Astrocyte of the cerebellum (primary cell): ENCODE results near the gene SOX14.

ENCODE experiments used
- DNase-seq: peaks from one replicate; pipeline ENCODE4 v3.0.0-alpha.2; 2011; ENCODE audit warnings: low read depth
- H3K4me3 ChIP-seq: 2 replicates; pipeline ENCODE4 v1.5.1; 2011; ENCODE audit warnings: mild to moderate bottlenecking, low read depth, low read length, moderate library complexity
- in situ Hi-C: cut with HindIII; loops from 2 replicates; pipeline ENCODE4 v1.10.0; 2017; ENCODE audit warnings: low sequenced_read_pairs
- TF ChIP-seq, protein P1 (sequence below): IDR thresholded peaks from 2 replicates; pipeline ENCODE4 v1.5.1; 2012; ENCODE audit warnings: low read length, low read depth, moderate library complexity, mild to moderate bottlenecking; ENCODE audit errors: missing control alignments

SOX14 gene

DNA sequence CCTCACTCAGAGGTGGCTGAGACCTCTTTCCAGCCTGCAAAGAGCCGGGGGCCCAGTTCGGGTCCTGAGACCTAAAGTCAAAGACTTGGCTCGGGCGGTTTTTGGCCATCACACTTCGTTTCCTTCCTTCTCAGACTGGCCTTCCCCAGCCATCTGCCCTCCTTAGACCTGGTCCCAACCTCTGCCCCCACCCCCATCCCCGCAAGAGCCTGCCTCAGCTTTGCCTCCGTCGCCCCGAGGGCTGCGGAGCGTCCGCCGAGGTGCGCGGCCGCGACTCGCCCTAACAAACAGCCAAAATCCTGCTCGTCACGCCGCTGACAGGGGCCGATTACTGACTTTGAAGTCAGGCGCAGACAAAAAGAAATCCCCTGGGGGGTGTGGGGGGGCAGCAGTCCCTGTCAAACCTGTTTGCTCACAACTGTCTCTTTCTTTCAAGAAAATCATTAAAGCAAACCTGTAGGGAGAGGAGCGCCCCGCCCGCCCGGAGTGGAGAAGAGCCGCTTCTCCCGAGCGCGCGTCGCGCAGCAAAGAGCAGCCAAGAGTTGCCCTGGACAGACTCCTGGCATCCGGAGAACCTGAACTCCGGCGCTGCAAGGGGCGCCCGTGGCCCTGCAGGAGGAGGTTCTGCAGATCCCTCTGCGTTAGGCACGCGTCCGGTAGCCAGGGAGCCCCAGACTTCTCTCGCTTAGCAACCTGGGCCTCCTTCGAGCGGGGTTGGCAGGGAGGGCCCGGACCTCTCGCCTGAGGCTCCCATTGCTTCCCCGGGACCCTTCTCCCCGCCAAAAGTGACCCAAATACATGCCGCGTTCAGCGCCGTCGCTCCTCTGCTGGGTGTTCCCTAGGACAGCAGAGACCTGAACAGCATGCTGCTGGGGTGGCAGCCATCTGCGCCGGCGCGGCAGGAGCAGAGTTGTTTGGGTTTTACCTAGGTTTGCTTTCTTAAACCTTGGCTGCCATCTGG, 4.5 kb downstream of the SOX14 start:
- TF ChIP-seq, protein P1, sequence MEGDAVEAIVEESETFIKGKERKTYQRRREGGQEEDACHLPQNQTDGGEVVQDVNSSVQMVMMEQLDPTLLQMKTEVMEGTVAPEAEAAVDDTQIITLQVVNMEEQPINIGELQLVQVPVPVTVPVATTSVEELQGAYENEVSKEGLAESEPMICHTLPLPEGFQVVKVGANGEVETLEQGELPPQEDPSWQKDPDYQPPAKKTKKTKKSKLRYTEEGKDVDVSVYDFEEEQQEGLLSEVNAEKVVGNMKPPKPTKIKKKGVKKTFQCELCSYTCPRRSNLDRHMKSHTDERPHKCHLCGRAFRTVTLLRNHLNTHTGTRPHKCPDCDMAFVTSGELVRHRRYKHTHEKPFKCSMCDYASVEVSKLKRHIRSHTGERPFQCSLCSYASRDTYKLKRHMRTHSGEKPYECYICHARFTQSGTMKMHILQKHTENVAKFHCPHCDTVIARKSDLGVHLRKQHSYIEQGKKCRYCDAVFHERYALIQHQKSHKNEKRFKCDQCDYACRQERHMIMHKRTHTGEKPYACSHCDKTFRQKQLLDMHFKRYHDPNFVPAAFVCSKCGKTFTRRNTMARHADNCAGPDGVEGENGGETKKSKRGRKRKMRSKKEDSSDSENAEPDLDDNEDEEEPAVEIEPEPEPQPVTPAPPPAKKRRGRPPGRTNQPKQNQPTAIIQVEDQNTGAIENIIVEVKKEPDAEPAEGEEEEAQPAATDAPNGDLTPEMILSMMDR, result no peak
- DNase-seq, result no peak
- peak overlapping the region; percentile 19 for H3K4me3 ChIP-seq
- in situ Hi-C loops, result no loop called here

DNA sequence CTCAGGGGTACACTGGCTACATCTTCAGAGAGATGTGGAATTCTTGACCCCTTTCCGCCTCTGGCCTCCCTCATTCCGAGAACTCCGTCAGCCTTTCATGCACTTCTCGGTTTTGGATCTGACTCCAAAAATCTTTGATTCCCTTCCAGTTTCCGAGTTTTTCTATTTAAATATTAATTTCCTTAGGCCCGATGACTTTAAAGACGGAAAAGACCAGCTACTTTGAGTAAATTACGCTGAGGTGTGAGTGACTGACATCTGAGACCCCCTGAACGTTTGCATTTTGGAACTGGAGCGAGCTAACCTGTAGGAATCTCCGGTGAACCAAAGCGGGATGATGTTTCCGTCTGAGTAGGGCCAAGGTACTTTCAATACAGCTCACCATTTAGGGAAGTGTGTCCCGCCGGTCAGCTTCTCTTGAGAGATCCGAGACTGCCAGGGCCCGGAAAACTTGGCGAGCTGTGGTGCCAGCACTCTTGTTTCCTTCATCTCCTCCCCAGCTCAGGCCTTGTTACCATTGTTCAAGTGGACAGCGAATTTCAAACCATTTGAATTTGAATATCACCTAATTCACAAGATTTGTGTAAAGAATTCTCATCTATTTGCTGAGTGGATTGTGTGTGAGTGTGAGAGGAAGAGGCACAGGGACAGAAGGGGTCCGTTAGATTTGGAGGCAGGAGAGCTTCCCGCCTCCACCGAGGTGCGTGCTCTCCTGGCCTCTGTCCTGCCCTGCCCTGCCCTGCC, 5.4 kb downstream of the SOX14 start:
- in situ Hi-C loops, result no loop called here
- no peak overlapping the region for H3K4me3 ChIP-seq
- no peak for DNase-seq
- TF ChIP-seq, protein P1, result no peak

DNA sequence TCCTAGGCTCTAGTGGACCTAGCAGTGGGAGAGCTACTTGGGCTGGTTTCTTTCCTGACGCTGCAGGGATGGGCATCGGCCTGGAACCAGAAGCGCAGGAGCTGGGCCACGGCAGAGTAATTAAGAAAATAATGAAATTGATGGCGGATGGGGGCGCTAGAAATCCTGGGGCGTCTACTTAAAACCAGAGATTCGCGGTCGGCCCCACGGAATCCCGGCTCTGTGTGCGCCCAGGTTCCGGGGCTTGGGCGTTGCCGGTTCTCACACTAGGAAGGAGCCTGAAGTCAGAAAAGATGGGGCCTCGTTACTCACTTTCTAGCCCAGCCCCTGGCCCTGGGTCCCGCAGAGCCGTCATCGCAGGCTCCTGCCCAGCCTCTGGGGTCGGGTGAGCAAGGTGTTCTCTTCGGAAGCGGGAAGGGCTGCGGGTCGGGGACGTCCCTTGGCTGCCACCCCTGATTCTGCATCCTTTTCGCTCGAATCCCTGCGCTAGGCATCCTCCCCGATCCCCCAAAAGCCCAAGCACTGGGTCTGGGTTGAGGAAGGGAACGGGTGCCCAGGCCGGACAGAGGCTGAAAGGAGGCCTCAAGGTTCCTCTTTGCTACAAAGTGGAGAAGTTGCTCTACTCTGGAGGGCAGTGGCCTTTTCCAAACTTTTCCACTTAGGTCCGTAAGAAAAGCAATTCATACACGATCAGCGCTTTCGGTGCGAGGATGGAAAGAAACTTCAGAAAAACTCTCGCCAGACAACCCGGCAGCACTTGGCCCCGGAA, 6.1 kb downstream of the SOX14 start:
- in situ Hi-C loops, result no loop called here
- TF ChIP-seq, protein P1, result no peak
- H3K4me3 ChIP-seq, result no peak overlapping the region
- no peak for DNase-seq

DNA sequence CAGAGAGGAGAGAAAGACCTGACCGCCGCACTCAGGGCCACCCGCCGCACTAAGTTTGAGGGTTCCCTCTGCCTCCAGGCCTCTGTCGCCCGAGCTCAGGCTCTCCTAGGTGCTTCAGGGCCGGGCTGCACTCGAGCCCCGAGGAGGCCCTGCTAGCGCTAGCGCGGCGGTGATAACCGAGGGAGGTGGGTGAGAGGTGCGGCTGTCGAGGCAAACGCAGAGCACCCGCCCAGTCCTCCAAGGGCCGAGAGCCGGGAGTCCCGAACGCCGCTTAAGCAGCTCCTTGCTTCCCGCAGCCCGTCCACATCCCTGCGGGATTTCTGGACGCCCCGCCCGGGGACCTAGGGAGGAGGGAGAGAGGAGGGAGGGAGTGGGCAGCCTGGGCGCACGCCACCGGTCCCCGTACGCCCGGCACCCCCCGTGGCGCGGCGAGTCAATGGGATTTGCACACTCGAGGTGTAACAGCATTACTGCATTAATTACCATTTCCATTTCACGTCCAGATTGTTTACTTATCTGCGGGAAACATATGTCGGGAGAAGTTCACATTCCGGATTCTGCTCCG, 6.8 kb downstream of the SOX14 start:
- in situ Hi-C loops, result no loop called here

DNA sequence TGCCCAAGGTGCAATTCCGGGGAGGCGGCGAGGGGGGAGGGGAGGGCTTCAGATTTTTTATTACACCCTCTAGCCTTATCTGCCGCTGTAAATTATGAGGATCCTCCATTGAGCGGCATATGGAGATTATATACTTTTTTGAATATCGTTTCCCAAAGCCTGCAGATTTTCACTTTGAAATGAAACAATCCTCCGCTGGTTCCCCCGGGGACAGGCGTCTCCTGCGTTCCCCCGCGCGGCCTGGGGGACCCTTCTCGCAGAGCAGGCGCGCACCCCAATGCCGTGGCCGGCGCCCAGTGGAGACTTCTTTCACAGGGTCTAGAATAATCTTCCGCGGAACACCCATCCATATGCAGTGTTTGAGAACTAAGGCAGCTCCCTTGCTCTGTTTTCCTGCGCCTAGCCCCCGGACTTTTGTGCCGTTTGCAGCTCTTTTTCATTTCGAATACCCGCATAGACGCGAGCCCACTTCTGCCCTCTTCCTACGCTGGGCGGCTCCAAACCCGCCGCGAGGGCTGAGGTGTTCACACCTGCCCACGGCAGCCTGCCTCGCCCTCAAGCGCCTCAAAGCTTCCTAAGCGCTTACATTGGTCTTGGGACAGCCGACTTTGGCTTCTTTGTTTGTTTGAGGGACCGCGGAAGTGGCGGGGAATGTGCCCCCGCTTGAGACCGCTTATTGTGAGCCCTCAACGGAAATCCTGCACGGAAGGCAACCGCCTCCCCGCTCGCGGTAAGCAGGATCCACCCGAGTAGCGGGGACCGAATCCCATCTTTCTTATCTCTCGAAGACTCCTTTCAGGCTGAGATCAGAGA, 7.5 kb downstream of the SOX14 start:
- in situ Hi-C loops, result no loop called here
- no peak overlapping the region for H3K4me3 ChIP-seq
- DNase-seq, result no peak
- TF ChIP-seq, protein P1, result no peak

More for the DNA sequence above, 6.8 kb downstream of the SOX14 start:
- H3K4me3 ChIP-seq, result no peak overlapping the region
- TF ChIP-seq, protein P1, result no peak
- DNase-seq, result no peak
